Right lung (tissue), 10 donors: ENCODE measurements around the gene CAMSAP3. TPM values are rescaled to one million over a fixed set of nuclear protein-coding genes. Genes with fewer than 3 reads are reported as not detected.

Experiments used
- DNase-seq, 2 donors: peaks; one replicate each; pipeline ENCODE4 v3.0.0-alpha.2; 2013
- long read RNA-seq, 8 donors: transcript quantifications; one replicate each; lab custom pipeline, GENCODE V29; 2026
- polyA plus RNA-seq, 5 donors: library from polyadenylated mRNA; unstranded; fragments of 120-200 nt; gene quantifications; one replicate each; pipeline versions ENCODE4 v1.2.1 to v1.2.3, GENCODE V29; 2013; ENCODE audit warnings: inconsistent platforms in 1 of 5, low replicate concordance in 1 of 5; ENCODE audit not compliant: insufficient read length in 5 of 5, insufficient read depth in 1 of 5

The CAMSAP3 gene
- polyA plus RNA-seq, result 10 to 100 TPM in 3 of 5 donors, 1 to 10 TPM in 2; 7.8 to 19.7 (median 13.1) TPM
- long read RNA-seq, donor 1, partial matches to known transcripts, result 74 of 82 reads
- long read RNA-seq, donor 1, other reads (novel, unspliced or antisense), result 8 of 82 reads
- long read RNA-seq, donor 2, partial matches to known transcripts, result 35 of 43 reads
- long read RNA-seq, donor 2, other reads (novel, unspliced or antisense), result 8 of 43 reads
- long read RNA-seq, donor 3, partial matches to known transcripts, result 0 of 1 reads
- long read RNA-seq, donor 3, other reads (novel, unspliced or antisense), result 0 of 1 reads
- long read RNA-seq, donor 4, partial matches to known transcripts, result 27 of 34 reads
- long read RNA-seq, donor 4, other reads (novel, unspliced or antisense), result 6 of 34 reads
- long read RNA-seq, donor 5, result 0 reads
- long read RNA-seq, donor 6, partial matches to known transcripts, result 40 of 65 reads
- long read RNA-seq, donor 6, other reads (novel, unspliced or antisense), result 23 of 65 reads
- long read RNA-seq, donor 7, result 0 reads
- long read RNA-seq, donor 8, partial matches to known transcripts, result 15 of 15 reads
- long read RNA-seq, donor 8, other reads (novel, unspliced or antisense), result 0 of 15 reads

- DNase-seq, result peak in 1 of 2 donors; percentile 24
Observed at GRCh38 chr19:7595466-7596133, at the start of gene CAMSAP3. Gene CAMSAP3, plus strand, starts transcription at chr19:7595863. Its CDS starts 140 bp downstream, at chr19:7596003.

- DNase-seq, result no peak
Observed at GRCh38 chr19:7545904-7546303, 49.8 kb upstream of the CAMSAP3 start.

- no peak for DNase-seq
Observed at GRCh38 chr19:7547159-7547558, 48.5 kb upstream of the CAMSAP3 start.

- no peak for DNase-seq
Observed at GRCh38 chr19:7549429-7550148, 46.1 kb upstream of the CAMSAP3 start.

- DNase-seq, result no peak
Observed at GRCh38 chr19:7550169-7550770, 45.4 kb upstream of the CAMSAP3 start.

GRCh38 chr19:7550987-7551761 lies 44.5 kb upstream of the CAMSAP3 start:
- peak; percentile 70 to 72 for DNase-seq

- no peak for DNase-seq
Observed at GRCh38 chr19:7552781-7553180, 42.9 kb upstream of the CAMSAP3 start.

- DNase-seq, result no peak
Observed at GRCh38 chr19:7554565-7554964, 41.1 kb upstream of the CAMSAP3 start.

GRCh38 chr19:7554990-7555864 lies 40.4 kb upstream of the CAMSAP3 start:
- no peak for DNase-seq

GRCh38 chr19:7556696-7557315 lies 38.9 kb upstream of the CAMSAP3 start:
- no peak for DNase-seq

GRCh38 chr19:7558667-7559066 lies 37.0 kb upstream of the CAMSAP3 start:
- no peak for DNase-seq

GRCh38 chr19:7559102-7559501 lies 36.6 kb upstream of the CAMSAP3 start:
- no peak for DNase-seq

- DNase-seq, result no peak
Observed at GRCh38 chr19:7560255-7560654, 35.4 kb upstream of the CAMSAP3 start.

- DNase-seq, result no peak
Observed at GRCh38 chr19:7561325-7561724, 34.3 kb upstream of the CAMSAP3 start.

- no peak for DNase-seq
Observed at GRCh38 chr19:7562646-7563393, 32.8 kb upstream of the CAMSAP3 start.

- DNase-seq, result no peak
Observed at GRCh38 chr19:7564866-7565265, 30.8 kb upstream of the CAMSAP3 start.

- DNase-seq, result no peak
Observed at GRCh38 chr19:7565332-7565731, 30.3 kb upstream of the CAMSAP3 start.

- no peak for DNase-seq
Observed at GRCh38 chr19:7570761-7571160, 24.9 kb upstream of the CAMSAP3 start.
